ENCODE results near the gene RGL2.
A peak's percentile ranks its signal among the peaks of the same experiment; 100 is the strongest.
"Not testable (repeated sequence)": the region's sequence is repeated elsewhere in the genome, so short reads cannot be mapped to it uniquely, and the experiment has no call there.

RGL2 gene, protein sequence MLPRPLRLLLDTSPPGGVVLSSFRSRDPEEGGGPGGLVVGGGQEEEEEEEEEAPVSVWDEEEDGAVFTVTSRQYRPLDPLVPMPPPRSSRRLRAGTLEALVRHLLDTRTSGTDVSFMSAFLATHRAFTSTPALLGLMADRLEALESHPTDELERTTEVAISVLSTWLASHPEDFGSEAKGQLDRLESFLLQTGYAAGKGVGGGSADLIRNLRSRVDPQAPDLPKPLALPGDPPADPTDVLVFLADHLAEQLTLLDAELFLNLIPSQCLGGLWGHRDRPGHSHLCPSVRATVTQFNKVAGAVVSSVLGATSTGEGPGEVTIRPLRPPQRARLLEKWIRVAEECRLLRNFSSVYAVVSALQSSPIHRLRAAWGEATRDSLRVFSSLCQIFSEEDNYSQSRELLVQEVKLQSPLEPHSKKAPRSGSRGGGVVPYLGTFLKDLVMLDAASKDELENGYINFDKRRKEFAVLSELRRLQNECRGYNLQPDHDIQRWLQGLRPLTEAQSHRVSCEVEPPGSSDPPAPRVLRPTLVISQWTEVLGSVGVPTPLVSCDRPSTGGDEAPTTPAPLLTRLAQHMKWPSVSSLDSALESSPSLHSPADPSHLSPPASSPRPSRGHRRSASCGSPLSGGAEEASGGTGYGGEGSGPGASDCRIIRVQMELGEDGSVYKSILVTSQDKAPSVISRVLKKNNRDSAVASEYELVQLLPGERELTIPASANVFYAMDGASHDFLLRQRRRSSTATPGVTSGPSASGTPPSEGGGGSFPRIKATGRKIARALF

DNA sequence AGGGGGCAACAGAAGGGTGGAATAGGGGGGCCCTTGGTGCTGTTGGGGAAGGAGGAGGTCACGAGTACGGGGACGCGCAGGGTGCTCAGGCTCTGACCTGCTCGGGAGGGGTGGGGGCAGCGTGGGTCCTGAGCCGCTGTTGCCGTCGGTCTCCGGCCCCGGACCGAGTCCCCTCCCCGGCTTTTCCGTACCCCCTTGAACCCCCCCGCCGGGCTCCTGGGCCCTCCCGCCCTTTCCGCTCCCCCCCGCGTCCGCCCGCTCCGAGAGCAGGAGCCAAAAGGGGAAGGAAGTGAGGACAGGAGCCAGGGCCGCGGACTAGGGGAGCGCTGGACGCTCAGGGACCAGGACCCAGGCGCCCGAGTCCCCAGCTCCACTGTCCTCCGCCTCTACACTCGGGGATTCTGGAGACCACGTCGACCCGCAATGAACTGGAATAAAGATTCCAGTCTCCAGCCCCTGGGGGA, at the start of gene RGL2:
Gene RGL2, minus strand, starts transcription at position 170 of the 464 bp plus-strand sequence. CDS start 332 bp downstream, outside the sequence.
- peak; percentile 88 for DNase-seq

DNA sequence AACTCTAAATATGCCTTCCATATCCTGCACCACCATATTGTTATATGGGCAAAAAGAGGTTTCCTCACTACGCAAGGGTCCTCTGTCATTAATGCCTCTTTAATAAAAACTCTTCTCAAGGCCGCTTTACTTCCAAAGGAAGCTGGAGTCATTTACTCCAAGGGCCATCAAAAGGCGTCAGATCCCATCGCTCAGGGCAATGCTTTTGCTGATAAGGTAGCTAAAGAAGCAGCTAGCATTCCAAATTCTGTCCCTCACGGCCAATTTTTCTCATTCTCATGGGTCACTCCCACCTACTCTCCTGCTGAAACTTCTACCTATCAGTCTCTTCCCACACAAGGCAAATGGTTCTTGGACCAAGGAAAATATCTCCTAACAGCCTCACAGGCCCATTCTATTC, 49.1 kb upstream of the RGL2 start:
- DNase-seq, result no peak

DNA sequence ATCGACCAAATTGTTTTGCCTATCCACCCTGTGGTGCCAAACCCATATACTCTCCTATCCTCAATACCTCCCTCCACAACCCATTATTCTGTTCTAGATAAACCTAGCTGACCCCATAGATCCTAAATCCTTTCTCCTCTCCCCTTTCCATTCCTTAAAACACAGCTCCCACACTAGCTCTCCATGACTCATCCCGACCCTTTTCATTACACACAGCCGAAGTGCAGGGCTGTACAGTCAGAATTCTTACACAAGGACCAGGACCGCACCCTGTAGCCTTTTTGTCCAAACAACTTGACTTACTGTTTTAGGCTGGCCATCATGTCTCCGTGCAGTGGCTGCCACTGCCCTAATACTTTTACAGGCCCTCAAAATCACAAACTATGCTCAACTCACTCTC, 48.2 kb upstream of the RGL2 start:
- DNase-seq, result not testable (repeated sequence)

DNA sequence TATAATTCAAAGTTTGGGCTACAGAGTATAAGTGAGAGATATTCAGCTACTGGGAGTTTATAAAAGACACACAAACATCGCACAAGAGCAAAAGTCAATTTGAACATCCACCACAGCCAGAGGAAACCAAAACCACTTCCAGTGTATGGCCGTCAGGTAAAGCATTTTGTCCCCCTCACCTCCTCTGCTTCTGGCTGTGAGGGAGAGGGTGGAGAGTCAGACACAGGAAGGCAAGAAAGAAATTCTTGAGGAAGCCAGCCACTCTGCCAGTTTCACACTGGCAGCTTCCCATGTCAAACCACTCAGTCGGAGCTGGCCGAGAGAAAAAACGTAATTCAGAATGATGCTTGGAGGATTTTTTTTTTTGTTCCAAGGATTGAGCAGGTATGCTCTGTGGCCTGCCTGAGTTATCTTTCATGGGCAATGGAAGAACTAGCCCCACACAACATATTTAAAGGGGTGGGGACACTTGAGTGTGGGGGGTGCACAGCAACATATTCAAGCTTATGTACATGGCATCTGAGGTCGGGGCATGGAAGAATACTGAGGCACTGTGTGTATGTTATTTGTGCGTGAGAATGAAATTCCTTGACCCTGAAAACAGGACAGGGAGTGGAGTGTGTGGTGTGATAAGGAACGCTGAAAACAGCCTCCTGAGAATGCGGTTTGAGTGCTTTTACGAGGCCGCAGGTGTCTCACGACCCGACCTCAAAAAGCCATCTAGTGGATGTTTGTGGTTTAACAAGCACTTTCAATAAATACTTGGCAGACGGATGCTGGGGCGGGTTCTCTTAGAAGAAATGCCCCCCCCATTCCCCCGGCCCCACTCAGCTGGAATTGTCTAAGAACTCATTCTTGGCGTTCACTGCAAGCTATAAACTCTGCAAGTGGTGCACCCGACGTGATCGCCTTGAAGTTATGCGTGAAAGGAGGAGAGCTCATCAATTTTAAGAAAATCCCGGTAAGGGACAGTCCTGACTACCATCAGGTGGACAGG, 46.3 kb upstream of the RGL2 start:
- peak; percentile 85 for DNase-seq

DNA sequence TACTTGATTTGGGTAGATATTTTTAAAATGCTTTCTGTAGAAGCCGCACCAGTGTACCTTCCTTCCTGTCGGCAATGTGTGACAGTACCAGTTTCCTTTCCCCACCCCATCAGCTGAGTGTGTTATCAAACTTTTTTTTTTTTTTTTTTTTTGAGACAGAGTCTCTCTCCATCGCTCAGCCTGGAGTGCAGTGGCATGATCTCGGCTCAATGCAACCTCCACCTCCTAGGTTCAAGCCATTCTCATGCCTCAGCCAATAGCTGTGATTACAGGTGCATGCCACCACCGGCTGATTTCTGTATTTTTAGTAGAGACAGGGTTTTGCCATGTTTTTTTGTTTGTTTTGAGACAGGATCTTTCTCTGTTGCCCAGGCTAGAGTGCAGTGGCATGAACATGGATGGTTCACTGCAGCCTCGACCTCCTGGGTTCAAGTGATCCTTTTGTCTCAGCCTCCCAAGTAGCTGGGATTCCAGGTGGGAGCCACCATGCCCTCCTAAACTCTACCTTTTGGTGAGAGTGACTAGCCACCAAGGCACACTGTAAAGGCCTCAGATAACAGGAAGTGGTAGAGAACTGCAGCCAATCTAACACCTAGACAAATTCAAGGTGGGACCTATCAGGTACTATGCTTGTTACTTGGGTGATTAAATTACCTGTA, 45.3 kb upstream of the RGL2 start:
- peak; percentile 81 for DNase-seq

DNA sequence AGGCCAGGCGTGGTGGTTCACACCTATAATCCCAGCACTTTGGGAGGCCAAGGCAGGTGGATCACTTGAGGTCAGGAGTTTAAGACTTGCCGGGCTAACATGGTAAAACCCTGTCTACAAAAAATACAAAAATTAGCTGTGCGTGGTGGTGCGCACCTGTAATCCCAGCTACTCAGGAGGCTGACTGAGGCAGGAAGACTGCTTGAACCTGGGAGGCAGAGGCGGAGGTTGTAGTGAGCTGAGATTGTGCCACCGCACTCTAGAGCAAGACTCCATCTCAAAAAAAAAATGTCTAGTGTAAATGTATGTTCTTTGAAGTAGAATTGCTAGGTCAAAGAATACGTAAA, 44.8 kb upstream of the RGL2 start:
- DNase-seq, result not testable (repeated sequence)

DNA sequence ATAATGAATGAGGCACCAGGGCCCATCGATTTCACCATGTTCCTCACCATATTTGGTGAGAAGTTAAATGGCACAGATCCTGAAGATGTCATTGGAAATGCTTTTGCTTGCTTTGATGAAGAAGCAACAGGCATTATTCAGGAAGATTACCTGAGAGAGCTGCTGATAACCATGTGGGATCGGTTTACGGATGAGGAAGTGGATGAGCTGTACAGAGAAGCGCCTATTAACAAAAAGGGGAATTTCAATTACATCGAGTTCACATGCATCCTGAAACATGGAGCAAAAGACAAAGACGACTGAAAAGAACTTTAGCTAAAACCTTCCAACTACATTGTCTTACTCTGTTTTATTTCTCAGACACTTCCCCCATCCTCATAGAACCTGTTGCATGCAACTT, 40.5 kb upstream of the RGL2 start:
- DNase-seq, result no peak

DNA sequence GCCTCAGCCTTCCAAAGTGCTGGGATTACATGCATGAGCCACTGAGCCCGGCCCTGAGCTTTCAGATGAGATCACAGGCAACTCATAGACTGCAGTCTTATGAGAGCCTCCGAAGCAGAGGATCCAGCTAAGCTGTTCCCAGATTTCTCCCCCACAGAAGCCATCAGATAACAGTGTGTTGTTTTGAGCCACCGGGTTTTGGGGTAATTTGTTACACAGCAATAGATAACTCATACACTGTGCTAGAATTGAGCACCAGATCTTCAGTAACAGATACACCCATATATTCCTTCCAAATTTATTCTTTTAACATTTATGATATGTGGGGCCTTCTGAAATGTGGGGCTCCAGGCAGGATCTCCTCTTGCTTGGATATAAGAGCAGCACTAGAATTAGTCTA, 37.8 kb upstream of the RGL2 start:
- DNase-seq, result no peak

DNA sequence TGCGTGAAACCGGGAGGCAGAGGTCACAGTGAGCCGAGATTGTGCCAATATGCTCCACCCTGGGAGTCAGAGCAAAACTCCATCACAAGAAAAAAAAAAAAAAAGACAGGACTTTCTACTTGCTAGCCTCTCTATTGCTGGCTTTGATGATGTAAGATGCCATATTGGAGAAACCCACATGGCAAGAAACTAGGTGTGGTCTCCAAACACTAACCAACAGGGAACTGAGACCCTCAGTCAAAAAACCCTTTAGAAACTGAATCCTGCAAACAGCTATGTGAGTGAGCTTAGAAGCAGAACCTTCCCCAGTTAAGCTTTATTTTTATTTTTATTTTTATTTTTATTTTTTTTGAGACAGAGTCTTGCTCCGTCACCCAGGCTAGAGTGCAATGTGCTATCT, 37.2 kb upstream of the RGL2 start:
- no peak for DNase-seq

DNA sequence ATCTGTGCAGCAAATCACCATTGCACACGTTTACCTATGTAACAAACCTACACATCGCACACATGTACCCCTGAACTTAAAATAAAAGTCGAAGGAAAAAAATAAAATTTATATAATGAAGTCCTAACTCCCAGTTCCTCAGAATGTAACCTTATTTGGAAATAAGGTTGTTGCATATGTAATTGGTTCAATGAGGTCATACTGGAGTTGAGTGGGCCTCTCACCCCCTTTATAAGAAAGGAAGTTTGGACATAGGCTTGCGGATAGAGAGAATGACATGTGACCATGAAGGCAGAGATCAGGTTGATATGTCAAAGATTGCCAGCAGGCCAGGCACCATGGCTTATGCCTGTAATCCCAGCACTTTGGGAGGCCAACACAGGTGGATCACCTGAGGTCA, 34.9 kb upstream of the RGL2 start:
- no peak for DNase-seq

DNA sequence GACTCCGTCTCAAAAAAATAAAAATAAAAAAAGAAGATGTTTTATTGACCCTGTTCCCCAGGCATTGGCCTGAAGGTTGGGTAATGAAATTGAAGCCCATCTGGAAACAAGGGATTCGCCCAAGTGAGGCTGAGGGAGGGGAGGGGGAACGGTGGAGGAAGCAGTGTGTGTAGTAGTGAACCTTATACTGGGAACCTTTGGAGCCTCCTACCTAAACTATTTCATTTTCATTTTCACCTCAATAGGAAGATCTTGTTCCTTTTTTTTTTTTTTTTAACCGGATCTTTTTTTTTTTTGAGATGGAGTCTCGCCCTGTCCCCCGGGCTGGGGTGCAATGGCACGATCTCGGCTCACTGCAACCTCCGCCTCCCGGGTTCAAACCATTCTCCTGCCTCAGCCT, 32.0 kb upstream of the RGL2 start:
- DNase-seq, result no peak

DNA sequence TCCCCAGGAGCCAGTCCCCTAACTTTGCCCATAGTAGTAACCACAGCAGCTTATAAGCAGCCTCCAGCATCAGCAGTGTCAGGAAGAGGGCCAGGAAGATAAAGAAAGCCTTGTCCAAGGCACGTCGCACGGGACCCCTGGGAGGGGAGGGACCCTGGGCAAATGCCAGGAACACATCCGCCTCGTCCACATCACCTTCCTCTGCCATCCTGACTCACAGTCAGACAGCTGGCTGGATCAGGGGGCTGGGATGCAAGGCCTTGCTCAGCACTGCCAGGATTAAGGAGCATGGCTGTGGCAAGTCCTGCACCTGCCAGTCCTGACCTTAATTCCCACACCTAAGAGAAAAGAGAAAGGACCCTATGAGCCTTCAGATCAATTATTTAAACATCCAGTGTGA, 30.3 kb upstream of the RGL2 start:
- DNase-seq, result no peak

DNA sequence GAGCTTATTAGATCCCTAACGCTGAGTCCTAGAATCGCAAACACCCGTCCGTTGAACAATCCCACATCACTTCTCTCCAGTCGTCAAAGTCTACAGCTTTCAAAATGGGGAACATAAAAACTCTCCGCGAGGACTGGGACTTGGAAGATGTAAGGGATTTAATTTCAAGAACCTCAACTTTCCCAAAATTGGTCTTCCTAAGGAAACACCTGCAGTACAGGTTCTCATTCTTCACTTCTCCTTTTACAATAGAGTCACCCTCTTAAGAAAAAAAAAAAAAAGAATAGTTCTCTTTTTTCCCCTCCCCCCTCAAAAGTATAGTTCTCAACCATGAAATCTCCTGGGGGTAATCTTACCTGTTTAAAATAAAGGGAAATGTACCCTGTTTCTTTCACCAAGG, 25.4 kb upstream of the RGL2 start:
- DNase-seq, result no peak

DNA sequence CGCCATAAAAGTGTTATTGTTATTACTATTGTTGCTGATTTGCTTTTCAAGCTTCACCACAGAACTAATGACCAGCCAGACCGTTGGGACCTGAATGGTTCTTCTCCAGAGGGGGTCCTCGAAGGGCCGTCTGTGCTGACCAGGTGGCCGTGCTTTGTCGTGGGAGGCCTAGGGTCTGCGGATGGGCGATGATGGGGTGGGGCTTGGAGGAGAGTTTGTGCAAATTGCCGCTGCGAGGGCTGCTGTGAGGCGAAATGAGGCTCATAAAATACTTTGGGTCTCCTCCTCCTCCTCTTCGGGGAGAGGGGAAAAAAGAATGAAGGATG, 24.8 kb upstream of the RGL2 start:
- DNase-seq, result no peak

DNA sequence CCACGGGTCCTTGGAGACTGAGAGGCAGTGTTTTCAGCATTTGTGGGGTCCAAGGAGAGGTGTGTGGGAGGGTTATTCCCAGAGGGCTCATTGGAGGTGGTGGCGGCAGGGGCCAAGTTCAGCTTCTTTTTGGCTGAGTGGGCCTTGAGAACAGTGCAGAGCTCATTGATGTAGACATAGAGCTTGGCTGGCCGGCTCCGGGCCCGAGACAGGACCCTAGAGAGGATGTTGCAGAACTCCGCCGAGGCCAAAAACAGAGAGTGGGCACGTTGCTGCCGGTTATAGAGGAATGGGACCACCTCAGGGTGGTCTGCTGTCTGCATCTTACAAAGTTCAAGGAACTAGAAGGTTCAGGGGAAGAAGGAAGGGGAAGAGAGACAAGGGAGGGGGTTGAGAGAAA, 22.5 kb upstream of the RGL2 start:
- DNase-seq, result no peak

DNA sequence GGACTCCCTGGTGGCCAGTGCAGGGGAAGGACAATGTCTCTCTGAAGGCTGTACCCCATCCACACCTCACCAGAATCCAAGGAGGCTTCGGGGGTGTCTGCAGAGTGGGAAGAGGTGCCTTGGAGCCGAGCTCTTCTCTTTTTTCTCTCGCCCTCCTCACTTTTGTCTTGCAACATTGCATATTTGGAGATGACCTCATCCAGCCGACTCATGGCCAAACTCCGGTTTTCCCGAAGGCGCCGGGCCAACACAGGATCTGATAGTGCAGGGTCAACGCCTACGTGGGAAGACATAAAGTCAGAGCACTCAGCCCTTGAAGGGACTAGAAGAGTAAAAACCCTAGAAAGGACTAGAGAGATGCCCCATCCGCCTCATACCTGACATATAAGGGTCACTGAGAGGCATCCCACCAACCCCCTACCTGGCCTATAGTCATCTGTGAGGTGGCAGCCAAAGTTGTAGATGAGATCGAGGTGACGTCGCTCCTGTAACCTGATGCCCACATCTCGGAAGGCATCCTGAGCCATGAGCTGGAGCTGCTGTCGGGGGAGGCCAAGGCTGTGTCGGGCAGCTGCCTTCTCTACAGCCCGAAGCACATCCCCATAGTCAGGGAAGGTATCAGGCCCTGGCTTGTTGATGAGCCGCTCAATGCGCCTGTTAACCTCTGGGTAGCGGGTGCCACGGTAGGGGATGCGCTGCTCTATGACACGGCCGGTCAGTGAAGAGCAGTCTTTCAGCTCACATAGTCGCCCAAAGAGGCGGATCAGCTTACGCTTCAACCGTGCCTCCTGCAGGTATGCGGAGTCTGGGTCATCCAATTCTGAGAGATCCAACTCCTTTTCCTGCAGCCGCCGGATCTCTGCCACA, 21.8 kb upstream of the RGL2 start:
- no peak for DNase-seq

DNA sequence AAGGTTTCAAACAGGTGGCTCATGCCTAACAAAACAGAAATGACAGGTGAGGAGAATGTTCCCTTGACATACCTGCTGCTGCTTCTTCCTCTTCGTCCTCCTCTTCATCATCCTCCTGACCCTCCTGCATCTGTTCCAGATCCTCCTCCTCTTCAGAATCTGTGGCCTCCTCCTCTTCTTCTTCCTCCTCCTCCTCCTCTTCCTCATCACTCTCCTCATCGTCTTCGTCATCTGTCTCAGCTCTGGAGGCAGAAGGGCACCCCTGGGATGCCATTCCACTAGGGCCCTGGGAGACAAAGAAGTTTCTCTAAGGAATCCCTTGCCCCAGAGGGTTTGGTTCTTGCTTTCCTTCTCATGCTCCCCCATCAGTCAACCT, 21.2 kb upstream of the RGL2 start:
- no peak for DNase-seq

DNA sequence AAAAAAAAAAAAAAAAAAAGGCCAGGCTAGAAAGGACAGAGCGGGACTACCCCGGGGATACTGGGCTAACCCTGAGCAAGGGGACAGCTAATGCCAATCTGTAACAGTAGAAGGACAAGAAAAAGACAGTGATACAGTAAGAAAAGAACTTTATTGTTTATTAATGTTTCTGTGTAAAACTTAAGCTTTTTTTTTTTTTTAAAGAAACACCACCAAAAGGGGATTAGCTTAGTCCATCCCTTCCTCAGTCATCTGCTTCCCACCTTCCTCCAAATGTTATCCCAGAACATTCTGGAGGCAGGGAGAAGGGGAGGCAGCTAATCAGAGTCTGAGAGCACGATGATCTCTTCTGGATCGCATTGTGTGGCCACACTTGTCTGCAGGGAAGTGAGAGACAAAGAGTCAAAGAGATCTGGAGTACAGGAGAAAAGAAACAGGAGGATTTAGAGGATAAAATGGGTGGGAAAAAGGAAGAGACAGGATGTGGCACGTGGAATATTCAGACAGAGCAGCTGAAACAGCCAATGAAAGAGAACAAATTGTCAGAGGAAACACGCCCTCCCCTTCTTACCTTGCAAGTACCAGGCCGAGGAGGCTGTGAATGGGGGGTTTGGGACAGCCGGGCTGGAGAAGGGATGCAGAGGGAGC, 19.8 kb upstream of the RGL2 start:
- no peak for DNase-seq

DNA sequence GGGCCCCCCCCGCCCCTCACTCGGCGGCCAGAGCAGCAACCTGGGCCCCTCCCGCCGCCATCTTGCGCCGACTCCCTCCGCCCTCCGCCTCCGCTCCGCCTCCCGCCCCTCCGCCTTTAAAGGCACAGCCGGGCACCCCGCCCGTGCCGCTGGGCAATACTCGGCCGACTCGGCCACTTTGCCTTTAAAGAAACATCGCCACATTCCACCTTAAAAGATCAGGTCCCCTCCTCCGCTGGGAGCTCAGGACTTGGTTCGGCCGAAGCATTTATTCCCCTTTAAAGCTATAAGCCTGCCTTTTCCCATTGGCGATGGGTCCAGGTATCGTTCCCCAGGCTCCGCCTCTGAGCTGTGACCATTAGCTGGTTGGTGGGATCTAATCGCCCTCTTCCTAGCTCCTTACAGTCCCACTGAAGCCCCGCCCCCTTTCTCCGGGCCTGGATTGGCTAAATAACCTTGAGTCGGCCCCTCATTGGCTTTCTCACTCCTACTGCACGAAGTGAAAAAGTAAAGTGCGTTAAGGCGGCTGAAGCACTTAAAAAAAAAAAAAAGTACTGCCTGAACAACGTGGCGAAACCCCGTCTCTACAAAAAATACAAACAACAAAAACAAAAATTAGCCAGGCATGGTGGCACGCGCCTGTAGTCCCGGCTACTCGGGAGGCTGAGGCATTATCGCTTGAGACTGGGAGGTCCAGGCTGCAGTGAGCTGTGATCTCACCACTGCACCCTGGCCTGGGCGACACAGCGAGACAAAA, 19.1 kb upstream of the RGL2 start, which contains the start of gene ZBTB22:
Gene ZBTB22, minus strand, starts transcription at position 76 of the 757 bp plus-strand sequence. CDS start 828 bp downstream, outside the sequence.
- DNase-seq, result peak; percentile 98

DNA sequence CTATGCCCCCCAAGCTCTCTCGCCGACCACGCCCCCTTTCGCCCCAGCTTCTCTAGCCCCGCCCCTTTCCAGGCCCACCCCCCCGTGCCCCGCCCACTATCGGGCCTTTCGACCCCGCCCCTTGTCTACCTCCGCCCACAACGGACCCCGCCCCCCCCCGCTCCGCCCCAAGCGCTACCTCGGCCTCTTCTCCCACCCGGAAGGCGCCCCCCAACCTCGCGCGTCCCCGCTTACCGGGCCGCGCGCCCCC, 18.6 kb upstream of the RGL2 start:
- no peak for DNase-seq
